Astrocyte (in vitro differentiated cells and primary cell): ENCODE results near the gene PLIN5. TPM values are rescaled to one million over a fixed set of nuclear protein-coding genes. Genes with fewer than 3 reads are reported as not detected.
A peak's percentile ranks its signal among the peaks of the same experiment; 100 is the strongest.
"Not testable (repeated sequence)": the region's sequence is repeated elsewhere in the genome, so short reads cannot be mapped to it uniquely, and the experiment has no call there.

ENCODE experiments used
- DNase-seq: peaks from one replicate; pipeline ENCODE4 v3.0.0-alpha.2; 2010; ENCODE audit warnings: low read depth
- FAIRE-seq: peaks from 2 replicates; lab custom pipeline; 2011; peaks lifted over from hg19 to GRCh38; lab: Jason Lieb, UNC
- H2AFZ ChIP-seq: 2 replicates; pipeline ENCODE4 v1.6.0; 2012; ENCODE audit warnings: low read depth, low read length, inconsistent platforms
- H3K27ac ChIP-seq: 2 replicates; pipeline ENCODE4 v1.5.1; 2011; ENCODE audit warnings: low read depth, low read length, inconsistent platforms
- H3K27me3 ChIP-seq: 2 replicates; pipeline ENCODE4 v1.6.0; 2011; ENCODE audit warnings: low read length, inconsistent platforms; ENCODE audit not compliant: insufficient read depth
- H3K36me3 ChIP-seq: 2 replicates; pipeline ENCODE4 v1.5.1; 2011; ENCODE audit warnings: low read length, inconsistent platforms; ENCODE audit not compliant: insufficient read depth
- H3K4me1 ChIP-seq: 2 replicates; pipeline ENCODE4 v1.5.1; 2011; ENCODE audit warnings: low read length, inconsistent platforms; ENCODE audit not compliant: insufficient read depth
- H3K4me2 ChIP-seq: 2 replicates; pipeline ENCODE4 v1.6.0; 2012; ENCODE audit warnings: low read length, inconsistent platforms
- H3K4me3 ChIP-seq: 2 replicates; pipeline ENCODE4 v1.5.1; 2011; ENCODE audit warnings: low read depth, mild to moderate bottlenecking, low read length, inconsistent platforms; ENCODE audit not compliant: insufficient read depth
- H3K79me2 ChIP-seq: 2 replicates; pipeline ENCODE4 v1.6.0; 2012; ENCODE audit warnings: mild to moderate bottlenecking, low read length, inconsistent platforms; ENCODE audit not compliant: insufficient read depth
- H3K9ac ChIP-seq: 2 replicates; pipeline ENCODE4 v1.6.0; 2012; ENCODE audit warnings: mild to moderate bottlenecking, low read length, inconsistent platforms
- H3K9me3 ChIP-seq: 2 replicates; pipeline ENCODE4 v1.5.1; 2012; ENCODE audit warnings: low read depth, mild to moderate bottlenecking, low read length, inconsistent platforms; ENCODE audit not compliant: insufficient read depth
- H4K20me1 ChIP-seq: 2 replicates; pipeline ENCODE4 v1.6.0; 2012; ENCODE audit warnings: low read length, inconsistent platforms; ENCODE audit not compliant: insufficient read depth
- H3K27ac Mint-ChIP-seq: one replicate; pipeline ENCODE4 v1.8.0; 2021; ENCODE audit warnings: mild to moderate bottlenecking, mixed read lengths; ENCODE audit not compliant: unreplicated experiment
- H3K27me3 Mint-ChIP-seq: one replicate; pipeline ENCODE4 v1.8.0; 2021; ENCODE audit warnings: low read depth, mixed read lengths; ENCODE audit not compliant: unreplicated experiment
- H3K36me3 Mint-ChIP-seq: one replicate; pipeline ENCODE4 v1.8.0; 2021; ENCODE audit warnings: low read depth, mixed read lengths; ENCODE audit not compliant: unreplicated experiment
- H3K4me1 Mint-ChIP-seq: one replicate; pipeline ENCODE4 v1.8.0; 2021; ENCODE audit warnings: low read depth, mixed read lengths; ENCODE audit not compliant: unreplicated experiment
- H3K4me3 Mint-ChIP-seq: one replicate; pipeline ENCODE4 v1.8.0; 2021; ENCODE audit warnings: mild to moderate bottlenecking, moderate library complexity, mixed read lengths; ENCODE audit not compliant: unreplicated experiment
- H3K9me3 Mint-ChIP-seq: one replicate; pipeline ENCODE4 v1.8.0; 2021; ENCODE audit warnings: mild to moderate bottlenecking, mixed read lengths; ENCODE audit not compliant: unreplicated experiment
- EZH2 ChIP-seq: IDR thresholded peaks from 2 replicates; pipeline ENCODE4 v1.6.1; 2012; ENCODE audit warnings: mild to moderate bottlenecking, low read length, inconsistent platforms; ENCODE audit not compliant: insufficient read depth
- total RNA-seq: library from RNA; stranded (reverse); gene quantifications from 2 replicates; pipeline ENCODE4 v1.2.1, GENCODE V29; 2021
- TF ChIP-seq, protein P1 (sequence below): IDR thresholded peaks from 2 replicates; pipeline ENCODE4 v1.5.1; 2011; ENCODE audit warnings: low read depth, mild to moderate bottlenecking, inconsistent platforms, low read length, moderate library complexity; ENCODE audit not compliant: insufficient read depth

Gene PLIN5
- total RNA-seq, 1 donor from 2014 or later, result not detected

GRCh38 chr19:4568886-4569285 lies 33.9 kb upstream of the PLIN5 start:
- TF ChIP-seq EZH2, result no peak
- TF ChIP-seq, protein P1, sequence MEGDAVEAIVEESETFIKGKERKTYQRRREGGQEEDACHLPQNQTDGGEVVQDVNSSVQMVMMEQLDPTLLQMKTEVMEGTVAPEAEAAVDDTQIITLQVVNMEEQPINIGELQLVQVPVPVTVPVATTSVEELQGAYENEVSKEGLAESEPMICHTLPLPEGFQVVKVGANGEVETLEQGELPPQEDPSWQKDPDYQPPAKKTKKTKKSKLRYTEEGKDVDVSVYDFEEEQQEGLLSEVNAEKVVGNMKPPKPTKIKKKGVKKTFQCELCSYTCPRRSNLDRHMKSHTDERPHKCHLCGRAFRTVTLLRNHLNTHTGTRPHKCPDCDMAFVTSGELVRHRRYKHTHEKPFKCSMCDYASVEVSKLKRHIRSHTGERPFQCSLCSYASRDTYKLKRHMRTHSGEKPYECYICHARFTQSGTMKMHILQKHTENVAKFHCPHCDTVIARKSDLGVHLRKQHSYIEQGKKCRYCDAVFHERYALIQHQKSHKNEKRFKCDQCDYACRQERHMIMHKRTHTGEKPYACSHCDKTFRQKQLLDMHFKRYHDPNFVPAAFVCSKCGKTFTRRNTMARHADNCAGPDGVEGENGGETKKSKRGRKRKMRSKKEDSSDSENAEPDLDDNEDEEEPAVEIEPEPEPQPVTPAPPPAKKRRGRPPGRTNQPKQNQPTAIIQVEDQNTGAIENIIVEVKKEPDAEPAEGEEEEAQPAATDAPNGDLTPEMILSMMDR, result no peak
- H3K9ac ChIP-seq, result no peak overlapping the region
- no peaks in the 10 kb centered on the region for H4K20me1 ChIP-seq
- H2AFZ ChIP-seq, result no peak overlapping the region
- H3K79me2 ChIP-seq, result no peaks in the 10 kb centered on the region
- FAIRE-seq, result no peak
- DNase-seq, result no peak
- H3K27ac Mint-ChIP-seq, result no peak overlapping the region
- H3K9me3 Mint-ChIP-seq, result no peaks in the 10 kb centered on the region
- no peak overlapping the region for H3K27ac ChIP-seq
- H3K9me3 ChIP-seq, result no peaks in the 10 kb centered on the region
- H3K27me3 Mint-ChIP-seq, result no peaks in the 10 kb centered on the region
- H3K4me3 Mint-ChIP-seq, result no peak overlapping the region
- no peaks in the 10 kb centered on the region for H3K4me1 ChIP-seq
- no peaks in the 10 kb centered on the region for H3K27me3 ChIP-seq
- no peak overlapping the region for H3K4me2 ChIP-seq
- no peaks in the 10 kb centered on the region for H3K4me1 Mint-ChIP-seq
- no peaks in the 10 kb centered on the region for H3K36me3 ChIP-seq
- H3K36me3 Mint-ChIP-seq, result peaks cover 2% of the 10 kb centered on the region
- no peak overlapping the region for H3K4me3 ChIP-seq

DNA sequence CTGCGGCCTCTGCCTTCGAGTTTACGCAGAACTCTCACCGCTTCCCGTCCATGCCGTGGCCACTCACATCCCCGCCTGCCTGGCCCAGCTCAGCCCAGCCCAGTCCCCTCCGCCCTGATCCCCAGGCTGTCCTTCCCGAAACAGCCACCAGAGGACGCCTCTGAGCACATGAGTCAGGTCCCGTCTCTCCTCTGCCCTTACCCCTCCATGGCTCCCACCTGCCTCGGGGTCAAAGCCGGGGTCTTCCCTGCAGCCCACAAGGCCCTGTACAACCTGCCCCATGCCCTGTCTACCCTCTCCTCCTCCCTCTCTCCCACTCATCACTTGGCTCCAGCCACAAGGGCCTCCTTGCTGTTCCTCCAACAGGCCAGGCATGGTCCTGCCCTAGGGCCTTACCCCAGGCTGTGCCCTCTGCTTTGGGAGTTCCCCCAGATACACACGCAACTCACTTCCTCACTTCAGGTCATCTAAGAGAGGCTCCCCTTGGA lies 32.6 kb upstream of the PLIN5 start:
- H3K4me1 Mint-ChIP-seq, result no peaks in the 10 kb centered on the region
- H3K36me3 ChIP-seq, result no peaks in the 10 kb centered on the region
- H3K79me2 ChIP-seq, result no peaks in the 10 kb centered on the region
- H3K4me1 ChIP-seq, result no peaks in the 10 kb centered on the region
- H3K9me3 ChIP-seq, result no peaks in the 10 kb centered on the region
- H3K27me3 Mint-ChIP-seq, result no peaks in the 10 kb centered on the region
- H3K9me3 Mint-ChIP-seq, result no peaks in the 10 kb centered on the region
- no peak overlapping the region for H3K27ac Mint-ChIP-seq
- H3K4me3 Mint-ChIP-seq, result no peak overlapping the region
- H3K27me3 ChIP-seq, result no peaks in the 10 kb centered on the region
- no peak for TF ChIP-seq EZH2
- TF ChIP-seq, protein P1, result peak; percentile 61
- H3K4me2 ChIP-seq, result no peak overlapping the region
- no peak overlapping the region for H3K27ac ChIP-seq
- no peak overlapping the region for H2AFZ ChIP-seq
- H3K36me3 Mint-ChIP-seq, result peaks cover 2% of the 10 kb centered on the region
- no peak overlapping the region for H3K9ac ChIP-seq
- no peak for DNase-seq
- H4K20me1 ChIP-seq, result no peaks in the 10 kb centered on the region
- H3K4me3 ChIP-seq, result no peak overlapping the region
- no peak for FAIRE-seq

DNA sequence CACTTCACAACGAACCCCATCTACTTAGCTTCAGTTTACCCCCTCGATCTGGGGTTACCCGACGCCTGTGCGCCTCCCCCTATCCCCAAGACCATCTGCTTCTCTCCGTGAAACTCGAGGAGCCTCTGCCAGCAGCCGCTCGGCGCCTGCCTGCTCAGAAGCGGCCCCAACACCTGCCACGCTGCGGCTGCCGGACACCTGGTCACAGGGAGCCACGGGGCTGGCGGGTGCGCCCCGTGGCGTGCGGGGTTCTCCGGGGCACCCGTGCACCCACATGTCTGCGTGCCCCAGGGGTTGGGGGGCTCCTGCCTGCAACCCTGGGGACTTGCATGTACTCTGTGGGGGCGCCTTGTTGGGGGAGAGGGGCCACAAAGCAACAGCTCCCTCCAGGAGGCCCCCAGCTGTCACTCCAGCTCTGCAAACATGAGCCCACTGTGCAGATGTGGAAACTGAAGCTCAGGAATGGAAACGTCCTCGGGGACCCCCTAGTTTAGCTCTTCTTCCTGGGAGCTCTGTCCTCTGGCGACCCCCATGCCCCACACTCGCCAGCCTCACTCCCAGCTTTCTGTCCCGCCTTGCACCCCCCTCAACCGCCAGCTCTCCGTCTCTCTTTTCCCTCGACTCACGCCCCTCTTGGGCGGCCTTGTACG lies 31.5 kb upstream of the PLIN5 start:
- Histone ChIP-seq H4K20me1 (no peaks in the 10 kb centered on the region), H3K79me2 (no peaks in the 10 kb centered on the region), H3K9ac (no peak overlapping the region), H3K27ac (no peak overlapping the region), H3K4me3 (no peak overlapping the region), H3K4me1 (no peaks in the 10 kb centered on the region), H2AFZ (no peak overlapping the region), H3K27me3 (no peaks in the 10 kb centered on the region), H3K9me3 (no peaks in the 10 kb centered on the region), H3K4me2 (no peak overlapping the region), H3K36me3 (no peaks in the 10 kb centered on the region)
- no peak for TF ChIP-seq EZH2
- TF ChIP-seq, protein P1, result no peak
- Mint-ChIP-seq H3K27me3 (no peaks in the 10 kb centered on the region), H3K4me3 (no peak overlapping the region), H3K4me1 (no peaks in the 10 kb centered on the region), H3K36me3 (peaks cover 2% of the 10 kb centered on the region), H3K27ac (no peak overlapping the region), H3K9me3 (no peaks in the 10 kb centered on the region)
- no peak for DNase-seq
- FAIRE-seq, result no peak

DNA sequence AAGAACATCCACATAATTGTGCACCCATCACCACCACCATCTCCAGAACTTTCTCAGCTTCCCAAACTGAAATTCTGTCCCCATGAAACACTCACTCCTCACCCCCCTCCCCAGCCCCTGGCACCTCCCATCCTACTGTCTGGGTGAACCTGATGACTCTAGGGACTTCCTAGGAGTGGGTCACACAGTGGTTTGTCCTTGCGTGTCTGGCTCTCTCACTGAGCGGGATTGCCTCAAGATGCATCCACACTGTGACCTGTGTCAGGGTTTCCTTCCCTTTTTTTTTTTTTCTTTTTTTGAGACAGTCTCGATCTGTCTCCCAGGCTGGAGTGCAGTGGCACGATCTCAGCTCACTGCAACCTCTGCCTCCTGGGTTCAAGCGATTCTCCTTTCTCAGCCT lies 28.5 kb upstream of the PLIN5 start:
- not testable (repeated sequence) for H3K9ac ChIP-seq, H3K27ac Mint-ChIP-seq

More for the DNA sequence above, 28.5 kb upstream of the PLIN5 start:
- H3K27me3 Mint-ChIP-seq, H2AFZ ChIP-seq, H3K9me3 ChIP-seq, H3K4me2 ChIP-seq, H3K9me3 Mint-ChIP-seq, H3K4me3 Mint-ChIP-seq, H3K27me3 ChIP-seq, H3K4me3 ChIP-seq, FAIRE-seq, H3K36me3 ChIP-seq, H3K27ac ChIP-seq, H3K79me2 ChIP-seq, H3K4me1 ChIP-seq, DNase-seq, H4K20me1 ChIP-seq, H3K4me1 Mint-ChIP-seq, H3K36me3 Mint-ChIP-seq: not testable (repeated sequence)
